Stimulated activated naive CD8-positive, alpha-beta T cell treated with anti-CD3 and anti-CD28 coated beads, Interleukin-15, Interleukin-2, amounts not matched to agents 100 ng/mL and 50 ng/mL, for 24 hours (primary cell): ENCODE results near the gene THAP4.

Experiments
- H3K27ac Mint-ChIP-seq: one replicate; pipeline ENCODE4 v1.8.0; 2021; ENCODE audit warnings: mild to moderate bottlenecking, mixed read lengths
- H3K27me3 Mint-ChIP-seq: one replicate; pipeline ENCODE4 v1.8.0; 2021; ENCODE audit warnings: mixed read lengths
- H3K36me3 Mint-ChIP-seq: one replicate; pipeline ENCODE4 v1.8.0; 2021; ENCODE audit warnings: low read depth, mixed read lengths
- H3K4me1 Mint-ChIP-seq: one replicate; pipeline ENCODE4 v1.8.0; 2021; ENCODE audit warnings: low read depth, mixed read lengths
- H3K4me3 Mint-ChIP-seq: one replicate; pipeline ENCODE4 v1.8.0; 2021; ENCODE audit warnings: mild to moderate bottlenecking, mixed read lengths
- H3K9me3 Mint-ChIP-seq: one replicate; pipeline ENCODE4 v1.8.0; 2021; ENCODE audit warnings: mixed read lengths

THAP4 gene

DNA sequence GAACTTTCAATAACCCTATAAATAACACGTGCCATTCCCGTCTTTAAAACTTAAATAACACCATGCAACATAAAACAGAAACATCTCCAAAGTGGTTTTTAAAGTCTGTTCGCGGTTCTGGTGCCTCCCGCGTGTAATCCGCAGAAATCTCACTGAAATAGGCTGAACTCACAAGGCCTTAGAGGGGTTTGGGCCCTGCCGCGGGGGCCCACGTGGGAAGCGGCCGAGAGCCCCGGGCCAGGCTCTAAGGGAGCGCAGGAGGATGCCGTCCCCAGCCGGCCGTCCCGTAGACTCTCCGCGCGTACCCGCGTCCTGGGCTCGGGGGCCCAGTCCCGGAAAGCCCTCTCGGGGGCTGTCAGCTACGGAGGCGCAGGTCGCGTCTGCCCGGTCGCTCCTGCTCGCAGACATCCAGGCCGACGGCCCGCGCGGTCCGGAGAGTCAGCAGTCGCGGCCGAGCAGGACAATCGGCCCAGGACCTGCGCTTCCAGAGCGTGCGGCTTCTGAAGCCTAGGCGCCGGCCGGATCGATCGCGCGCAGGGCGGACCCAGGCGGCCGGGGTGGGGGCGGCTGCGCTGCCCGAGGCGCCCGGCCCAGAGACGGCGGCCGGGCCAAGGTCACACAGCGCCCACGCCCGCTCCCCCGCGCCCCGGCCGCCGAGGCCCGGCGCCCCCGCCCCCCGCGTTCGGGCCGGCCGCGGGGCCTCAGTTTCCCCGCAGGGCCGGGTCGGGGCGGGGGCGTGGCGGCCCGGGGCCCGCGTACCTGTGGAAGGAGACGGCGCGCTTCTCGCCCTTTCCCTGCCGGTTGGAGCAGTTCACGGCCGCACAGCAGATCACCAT lies 558 bp downstream of the THAP4 start:
- Mint-ChIP-seq H3K4me3 (peak overlapping the region; percentile 84), H3K27me3 (no peaks in the 10 kb centered on the region), H3K9me3 (no peaks in the 10 kb centered on the region), H3K27ac (peak overlapping the region; percentile 85), H3K4me1 (peaks cover 48% of the 10 kb centered on the region), H3K36me3 (peaks cover 51% of the 10 kb centered on the region)

- peak overlapping the region; percentile 85 for H3K27ac Mint-ChIP-seq
- H3K27me3 Mint-ChIP-seq = no peaks in the 10 kb centered on the region
- peak overlapping the region; percentile 84 for H3K4me3 Mint-ChIP-seq
- H3K9me3 Mint-ChIP-seq = no peaks in the 10 kb centered on the region
- H3K4me1 Mint-ChIP-seq = peaks cover 42% of the 10 kb centered on the region
- peaks cover 55% of the 10 kb centered on the region for H3K36me3 Mint-ChIP-seq
Observed at GRCh38 chr2:241635756-241636155, 1.2 kb downstream of the THAP4 start.

DNA sequence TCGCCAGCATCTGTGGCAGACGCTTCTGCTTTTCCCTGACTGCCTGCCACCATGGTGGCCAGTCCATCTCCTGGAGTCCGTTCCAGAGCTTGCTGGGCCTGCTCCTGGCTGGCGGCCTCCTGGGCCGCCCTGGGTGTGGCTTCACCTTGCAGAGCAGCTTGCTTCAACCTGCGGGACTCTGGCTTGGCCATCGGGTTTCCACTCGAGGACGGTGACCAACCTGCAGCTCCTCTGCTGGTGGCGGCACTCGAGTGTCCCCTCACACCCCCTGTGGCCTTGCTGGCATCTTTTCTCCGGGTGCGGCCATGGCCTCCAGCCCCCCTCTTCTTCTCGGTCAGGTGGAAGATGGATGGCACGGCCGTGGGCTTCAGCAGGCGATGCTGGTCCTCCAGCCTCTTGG lies 3.4 kb downstream of the THAP4 start:
- peaks cover 55% of the 10 kb centered on the region for H3K36me3 Mint-ChIP-seq
- H3K9me3 Mint-ChIP-seq = no peaks in the 10 kb centered on the region
- no peak overlapping the region for H3K27ac Mint-ChIP-seq
- H3K27me3 Mint-ChIP-seq = no peaks in the 10 kb centered on the region
- H3K4me1 Mint-ChIP-seq = peaks cover 25% of the 10 kb centered on the region
- no peak overlapping the region for H3K4me3 Mint-ChIP-seq

DNA sequence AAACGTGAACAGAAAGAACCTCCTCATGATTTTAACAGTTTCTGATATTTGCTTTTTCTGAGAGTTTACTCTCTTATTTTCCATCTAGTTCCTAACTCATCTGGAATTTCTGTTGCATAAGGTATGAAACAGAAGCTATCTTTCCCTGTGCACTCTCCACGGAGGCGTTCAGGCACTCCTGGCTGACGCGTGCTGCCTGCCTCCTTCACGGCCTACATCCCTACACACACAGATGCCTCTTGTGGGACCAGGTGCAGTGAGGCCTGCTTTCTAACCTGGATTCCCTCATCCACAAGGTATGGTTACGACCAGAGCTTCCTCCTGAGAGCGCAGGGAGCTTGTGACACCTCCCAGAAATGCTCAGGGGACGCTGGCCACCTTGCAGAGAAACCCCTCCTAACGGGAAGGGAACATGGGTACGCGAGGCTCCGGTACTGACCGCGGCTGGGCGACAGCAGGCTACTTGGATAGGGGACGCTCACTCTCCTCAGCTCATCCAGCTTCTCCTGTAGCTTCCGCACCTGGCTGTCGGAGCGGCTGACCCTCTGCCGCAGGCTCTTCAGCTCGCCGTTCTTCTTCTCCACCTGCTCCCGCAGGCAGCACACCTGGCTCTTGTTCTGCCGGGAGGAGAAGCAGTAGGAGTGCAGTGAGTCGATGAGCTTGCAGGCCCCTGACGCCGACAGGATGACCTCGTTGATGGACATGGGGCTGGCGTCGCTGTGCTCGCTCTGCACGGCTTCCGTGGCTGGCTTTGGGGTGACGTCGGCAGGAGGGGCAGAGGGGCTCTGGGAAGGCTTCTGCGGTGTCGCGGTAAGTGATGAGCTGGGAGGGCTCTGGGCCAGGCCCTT lies 4.3 kb downstream of the THAP4 start:
- Mint-ChIP-seq H3K4me3 (no peak overlapping the region), H3K9me3 (no peaks in the 10 kb centered on the region), H3K4me1 (peaks cover 18% of the 10 kb centered on the region), H3K27me3 (no peaks in the 10 kb centered on the region), H3K27ac (no peak overlapping the region), H3K36me3 (peaks cover 63% of the 10 kb centered on the region)

DNA sequence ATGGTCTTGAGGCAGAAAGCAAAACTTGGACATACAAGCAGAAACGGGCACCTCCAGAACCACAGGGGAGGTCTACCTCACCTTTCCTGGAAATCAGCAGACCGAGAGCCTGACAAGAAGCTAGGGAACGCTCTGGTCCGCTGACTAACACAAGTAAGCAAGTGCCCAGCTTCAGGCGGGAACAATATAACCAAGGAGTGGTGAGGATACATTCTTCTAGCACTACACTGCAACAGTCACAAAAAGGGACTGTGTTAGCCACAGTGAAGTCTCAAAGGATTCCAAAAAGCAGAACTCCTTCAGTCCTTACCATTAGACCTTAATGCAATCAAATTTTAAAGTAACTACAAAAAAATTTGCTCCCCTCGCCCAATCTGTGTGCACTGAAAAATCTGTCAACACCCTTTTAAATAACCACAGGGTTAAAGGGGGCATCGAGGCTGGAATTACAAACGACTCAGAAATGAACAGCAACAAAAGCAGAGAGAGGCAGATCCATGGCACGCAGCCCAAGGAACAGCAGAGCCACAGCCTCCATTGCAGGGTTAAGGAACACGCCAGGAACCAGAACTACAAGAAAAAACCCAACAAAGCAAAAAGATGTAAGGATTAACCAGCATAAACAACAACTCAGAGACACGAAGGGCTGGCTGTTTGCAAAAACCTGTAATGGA lies 7.1 kb downstream of the THAP4 start:
- Mint-ChIP-seq H3K9me3 (no peaks in the 10 kb centered on the region), H3K27ac (no peak overlapping the region), H3K27me3 (no peaks in the 10 kb centered on the region), H3K4me3 (no peak overlapping the region), H3K4me1 (peaks cover 9% of the 10 kb centered on the region), H3K36me3 (peaks cover 69% of the 10 kb centered on the region)

DNA sequence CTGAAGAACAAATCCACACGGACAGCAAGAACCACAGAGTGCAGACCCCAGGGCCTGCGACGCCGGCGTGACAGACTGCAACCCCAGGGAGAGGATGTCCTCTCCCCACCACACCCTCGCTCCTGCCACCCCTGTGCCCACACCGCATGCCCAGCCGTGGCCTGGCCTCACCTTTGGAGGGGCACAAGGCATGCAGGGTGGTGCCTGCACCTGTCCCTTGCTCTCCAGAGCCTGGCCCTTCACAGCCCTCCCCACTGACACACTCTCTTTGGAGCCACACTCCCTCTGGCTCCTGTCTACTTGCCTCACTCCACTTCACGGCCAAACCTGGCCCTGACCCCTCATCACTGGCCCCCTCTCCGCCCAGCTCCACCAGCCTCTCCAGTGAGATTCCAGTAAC lies 9.3 kb downstream of the THAP4 start:
- Mint-ChIP-seq H3K36me3 (peaks cover 55% of the 10 kb centered on the region), H3K27me3 (no peaks in the 10 kb centered on the region), H3K4me1 (peaks cover 5% of the 10 kb centered on the region), H3K9me3 (no peaks in the 10 kb centered on the region), H3K27ac (no peak overlapping the region), H3K4me3 (no peak overlapping the region)

- no peaks in the 10 kb centered on the region for H3K27me3 Mint-ChIP-seq
- peaks cover 56% of the 10 kb centered on the region for H3K4me1 Mint-ChIP-seq
- peak overlapping the region; percentile 92 for H3K27ac Mint-ChIP-seq
- peaks cover 45% of the 10 kb centered on the region for H3K36me3 Mint-ChIP-seq
- H3K4me3 Mint-ChIP-seq = peak overlapping the region; percentile 38
- peaks cover 4% of the 10 kb centered on the region for H3K9me3 Mint-ChIP-seq
Observed at GRCh38 chr2:241620419-241620769, 16.6 kb downstream of the THAP4 start.

- H3K27me3 Mint-ChIP-seq = no peaks in the 10 kb centered on the region
- H3K27ac Mint-ChIP-seq = peak overlapping the region; percentile 92
- H3K9me3 Mint-ChIP-seq = peaks cover 4% of the 10 kb centered on the region
- H3K4me3 Mint-ChIP-seq = no peak overlapping the region
- peaks cover 56% of the 10 kb centered on the region for H3K4me1 Mint-ChIP-seq
- peaks cover 45% of the 10 kb centered on the region for H3K36me3 Mint-ChIP-seq
Observed at GRCh38 chr2:241619597-241620418, 17.1 kb downstream of the THAP4 start.

DNA sequence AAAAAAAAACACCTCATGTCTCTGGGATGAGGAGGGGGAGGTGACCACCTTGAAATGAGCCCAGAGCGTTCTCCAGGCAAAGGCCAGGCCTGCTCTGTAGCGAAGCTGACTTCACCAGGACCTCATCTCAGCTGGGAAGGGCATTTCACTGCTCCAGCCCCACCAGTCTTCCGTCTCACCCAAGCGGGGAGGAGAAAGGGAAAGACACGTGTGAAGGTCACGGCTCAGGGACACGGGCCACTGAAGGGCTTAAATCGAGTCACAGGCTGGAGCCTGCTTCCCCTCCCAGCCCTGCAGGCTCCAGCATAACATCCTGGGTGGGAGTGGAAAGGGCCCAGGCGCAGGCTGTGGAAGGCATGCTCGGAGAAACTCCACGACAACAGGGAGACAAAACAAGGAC lies 18.1 kb downstream of the THAP4 start:
- Mint-ChIP-seq H3K27ac (peak overlapping the region; percentile 93), H3K4me3 (peak overlapping the region; percentile 78), H3K27me3 (no peaks in the 10 kb centered on the region), H3K36me3 (peaks cover 44% of the 10 kb centered on the region), H3K9me3 (peaks cover 4% of the 10 kb centered on the region), H3K4me1 (peaks cover 56% of the 10 kb centered on the region)

- Mint-ChIP-seq H3K4me1 (peaks cover 56% of the 10 kb centered on the region), H3K27ac (peak overlapping the region; percentile 93), H3K9me3 (peaks cover 4% of the 10 kb centered on the region), H3K36me3 (peaks cover 44% of the 10 kb centered on the region), H3K4me3 (peak overlapping the region; percentile 78), H3K27me3 (no peaks in the 10 kb centered on the region)
Observed at GRCh38 chr2:241618296-241618805, 18.6 kb downstream of the THAP4 start.

GRCh38 chr2:241617431-241618154 lies 19.4 kb downstream of the THAP4 start:
- Mint-ChIP-seq H3K36me3 (peaks cover 44% of the 10 kb centered on the region), H3K4me1 (peaks cover 56% of the 10 kb centered on the region), H3K27ac (peak overlapping the region; percentile 93)

DNA sequence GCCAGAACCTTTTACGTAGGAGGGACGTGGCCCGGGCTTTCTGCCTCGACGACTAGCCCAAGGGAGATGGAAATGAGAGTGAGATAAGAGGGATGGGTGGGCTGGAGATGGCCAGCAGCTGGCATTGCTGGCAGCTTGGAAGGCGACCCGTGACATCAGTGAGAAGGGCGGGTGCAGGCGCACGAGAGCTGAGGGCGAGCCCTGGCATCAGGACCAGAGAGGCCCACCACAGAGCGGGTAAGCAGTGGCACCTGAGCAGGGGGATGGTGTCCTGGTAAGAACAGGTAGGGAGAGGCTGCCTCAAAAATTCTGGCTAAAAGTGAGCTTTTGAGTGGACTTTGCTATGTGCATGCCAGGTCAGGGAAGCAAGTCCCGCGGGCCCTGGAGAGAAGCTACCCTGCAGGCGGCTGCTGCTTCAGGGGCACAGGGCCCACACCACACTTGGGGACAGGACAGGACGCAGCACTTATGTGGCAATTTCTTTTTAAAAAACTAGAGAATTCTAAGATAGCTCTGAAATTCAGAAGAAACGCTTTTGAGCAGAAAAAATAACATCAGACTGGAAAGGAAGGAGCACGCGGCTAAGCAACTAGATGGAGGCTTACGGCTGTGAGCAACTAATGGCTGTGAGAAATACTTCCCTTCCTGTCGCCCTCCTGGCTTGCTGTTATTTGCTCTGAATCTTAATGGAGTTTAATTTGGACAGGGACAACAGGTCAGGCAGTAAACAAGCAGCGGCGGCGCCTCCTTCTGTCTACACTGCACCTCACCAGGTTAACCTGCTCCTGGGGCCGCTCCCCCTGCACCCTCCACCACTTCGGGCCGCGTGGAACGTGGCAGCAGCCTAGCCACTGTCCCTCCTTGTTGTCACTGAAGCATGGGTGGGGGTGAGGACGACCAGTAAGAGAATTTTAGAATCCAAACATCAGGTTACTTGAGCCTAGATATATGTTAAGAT lies 20.5 kb downstream of the THAP4 start:
- peaks cover 34% of the 10 kb centered on the region for H3K36me3 Mint-ChIP-seq
- peaks cover 52% of the 10 kb centered on the region for H3K4me1 Mint-ChIP-seq
- no peak overlapping the region for H3K4me3 Mint-ChIP-seq
- H3K27ac Mint-ChIP-seq = no peak overlapping the region
- H3K9me3 Mint-ChIP-seq = peaks cover 4% of the 10 kb centered on the region
- H3K27me3 Mint-ChIP-seq = no peaks in the 10 kb centered on the region

More at GRCh38 chr2:241617431-241618154, 19.4 kb downstream of the THAP4 start:
- Mint-ChIP-seq H3K9me3 (peaks cover 4% of the 10 kb centered on the region), H3K27me3 (no peaks in the 10 kb centered on the region), H3K4me3 (peak overlapping the region; percentile 78)
